Right hindlimb (tissue), 1 donor: Measurements from ENCODE around the gene RABIF.
"Not testable (repeated sequence)": the region's sequence is repeated elsewhere in the genome, so short reads cannot be mapped to it uniquely, and the experiment has no call there.

Experiments used
- DNase-seq: peaks from one replicate; pipeline ENCODE4 v3.0.0-alpha.2; 2018

RABIF gene

GRCh38 chr1:202831906-202832305 is 57.0 kb downstream of the RABIF start:
- DNase-seq: no peak

DNA sequence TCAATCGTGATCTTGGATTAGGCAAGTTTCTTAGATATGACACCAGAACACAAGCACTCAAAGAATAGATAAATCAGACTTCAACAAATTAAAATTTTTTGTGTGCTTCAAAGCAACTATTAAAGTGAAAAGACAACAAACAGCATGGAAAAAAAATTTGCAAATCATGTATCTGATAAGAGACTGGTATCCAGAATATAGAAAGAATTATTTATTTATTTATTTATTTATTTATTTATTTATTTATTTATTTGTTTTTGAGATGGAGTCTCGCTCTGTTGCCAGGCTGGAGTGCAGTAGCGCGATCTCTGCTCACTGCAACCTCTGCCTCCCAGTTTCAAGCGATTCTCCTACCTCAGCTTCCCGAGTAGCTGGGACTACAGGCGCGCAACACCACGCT is 59.7 kb downstream of the RABIF start:
- DNase-seq: not testable (repeated sequence)
